ENCODE results near the gene SBF2.
"Not testable (repeated sequence)": the region's sequence is repeated elsewhere in the genome, so short reads cannot be mapped to it uniquely, and the experiment has no call there.

SBF2 gene

DNA sequence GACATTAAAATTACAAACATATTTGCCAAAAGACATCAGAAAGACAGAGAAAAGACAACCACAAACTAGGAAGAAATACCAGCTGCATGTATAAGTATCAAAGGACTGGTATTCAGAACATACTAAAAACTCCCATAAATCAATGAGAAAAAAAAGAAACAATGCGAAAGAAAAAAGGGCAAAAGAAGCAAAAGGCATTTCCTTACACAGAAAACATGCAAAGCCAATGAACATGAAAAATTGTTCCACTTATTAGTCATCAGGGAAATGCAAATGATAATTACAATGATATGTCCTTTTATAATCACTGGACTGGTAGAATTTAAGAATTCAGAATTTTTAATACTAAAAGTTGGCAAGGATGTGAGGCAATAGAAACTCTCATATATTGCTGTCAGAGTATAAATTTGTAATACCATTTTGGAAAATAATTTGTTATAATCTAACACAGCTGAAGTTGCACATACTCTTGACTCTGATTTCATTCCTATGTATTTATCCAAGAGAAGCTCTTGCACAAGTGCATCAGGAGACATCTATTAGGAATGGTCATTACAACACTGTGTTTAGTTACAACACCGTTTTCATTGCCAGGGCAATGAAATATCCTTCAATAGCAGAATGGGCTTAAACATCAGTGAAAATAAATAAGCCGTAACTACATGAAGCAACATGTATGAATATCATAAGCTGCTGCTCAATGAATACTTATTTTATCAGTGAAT is 350.5 kb downstream of the SBF2 start:
- DNase-seq: no peak

GRCh38 chr11:9941991-9942390 is 352.0 kb downstream of the SBF2 start:
- DNase-seq: no peak

- DNase-seq: not testable (repeated sequence)
These were observed 354.9 kb downstream of the SBF2 start for GRCh38 chr11:9939150-9939549.

- DNase-seq: no peak
These were observed 357.3 kb downstream of the SBF2 start for GRCh38 chr11:9936754-9937153.

- DNase-seq: not testable (repeated sequence)
These were observed 361.2 kb downstream of the SBF2 start for GRCh38 chr11:9932843-9933242.

DNA sequence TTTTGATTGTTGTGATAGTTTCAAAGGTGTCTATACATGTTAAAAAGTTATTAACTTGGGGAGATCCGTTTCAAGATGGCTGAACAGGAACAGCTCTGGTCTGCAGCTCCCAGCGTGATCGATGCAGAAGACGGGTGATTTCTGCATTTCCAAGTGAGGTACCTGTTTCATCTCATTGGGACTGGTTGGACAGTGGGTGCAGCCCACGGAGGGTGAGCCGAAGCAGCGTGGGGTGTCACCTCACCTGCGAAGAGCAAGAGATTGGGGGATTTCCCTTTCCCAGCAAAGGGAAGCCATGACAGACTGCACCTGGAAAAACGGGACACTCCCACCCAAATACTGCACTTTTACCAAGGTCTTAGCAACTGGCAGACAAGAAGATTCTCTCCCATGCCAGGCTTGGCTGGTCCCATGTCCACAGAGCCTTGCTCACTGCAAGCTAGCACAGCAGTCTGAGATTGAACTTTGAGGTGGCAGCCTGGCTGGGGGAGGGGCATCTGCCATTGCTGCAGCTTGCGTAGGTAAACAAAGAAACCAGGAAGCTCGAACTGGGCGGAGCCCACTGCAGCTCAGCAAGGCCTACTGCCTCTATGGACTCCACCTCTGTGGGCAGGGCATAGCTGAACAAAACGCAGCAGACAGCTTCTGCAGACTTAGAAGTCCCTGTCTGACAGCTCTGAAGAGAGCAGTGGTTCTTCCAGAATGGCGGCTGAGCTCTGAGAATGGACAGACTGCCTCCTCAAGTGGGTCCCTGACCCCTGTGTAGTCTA is 363.3 kb downstream of the SBF2 start:
- peak in 1 of 5 experiments; percentile 17 for DNase-seq

DNA sequence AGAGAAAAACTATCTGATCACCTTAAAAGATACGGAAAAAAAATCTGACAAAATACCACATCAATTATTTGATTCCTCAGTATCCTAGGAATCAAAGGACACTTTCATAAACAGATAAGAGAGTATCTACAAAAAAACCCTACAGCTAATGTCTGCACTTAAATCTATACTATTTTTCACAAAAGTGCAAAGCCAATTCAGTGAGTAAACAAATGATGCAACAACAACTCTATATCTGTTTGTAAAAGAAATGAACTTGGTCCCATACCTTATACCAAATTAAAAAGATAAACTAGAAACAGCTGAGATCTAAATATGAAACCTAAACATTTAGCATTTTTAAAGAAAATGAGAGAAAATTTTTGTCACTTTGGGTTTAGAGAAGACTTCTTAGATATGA is 366.3 kb downstream of the SBF2 start:
- DNase-seq: no peak

GRCh38 chr11:9923280-9923679 is 370.7 kb downstream of the SBF2 start:
- DNase-seq: peak in 1 of 5 experiments; percentile 46

DNA sequence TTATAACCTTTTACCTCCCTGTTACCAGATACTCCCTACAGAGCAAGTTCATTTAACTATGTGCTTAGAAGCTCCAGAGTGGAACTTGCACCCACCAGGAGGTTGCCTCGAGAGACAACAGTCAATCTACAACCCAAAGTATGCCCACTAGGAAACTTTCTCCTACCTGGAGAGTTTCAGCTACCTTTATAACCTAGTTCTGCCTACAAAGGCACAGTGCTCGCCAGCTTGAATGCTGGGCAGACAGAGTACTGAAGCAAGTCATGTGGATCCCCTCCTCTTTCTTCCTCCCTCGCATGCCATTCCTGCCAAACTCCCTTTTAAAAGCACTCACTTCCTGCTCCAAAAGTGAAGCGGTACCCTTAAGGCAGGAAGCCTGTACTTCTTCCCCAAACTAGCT is 371.2 kb downstream of the SBF2 start:
- no peak for DNase-seq

GRCh38 chr11:9916480-9916879 is 377.5 kb downstream of the SBF2 start:
- no peak for DNase-seq

DNA sequence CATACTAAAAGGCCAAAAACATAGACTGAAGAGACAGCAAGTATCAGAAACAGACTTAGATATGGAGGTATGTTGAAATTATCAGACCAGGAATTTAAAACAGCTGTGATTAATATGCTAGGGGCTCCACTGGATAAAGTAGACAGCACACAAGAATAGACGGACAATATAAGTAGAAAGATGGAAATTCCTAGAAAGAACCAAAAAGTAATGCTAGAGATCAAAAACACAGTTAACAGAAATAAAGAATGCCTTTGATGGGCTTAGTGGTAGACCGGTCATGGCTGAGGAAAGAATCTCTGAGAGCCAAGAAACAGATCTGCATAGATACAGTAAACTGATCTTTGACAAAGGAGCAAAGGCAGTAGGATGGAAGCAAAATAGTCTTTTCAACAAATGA is 380.0 kb downstream of the SBF2 start:
- DNase-seq: no peak

DNA sequence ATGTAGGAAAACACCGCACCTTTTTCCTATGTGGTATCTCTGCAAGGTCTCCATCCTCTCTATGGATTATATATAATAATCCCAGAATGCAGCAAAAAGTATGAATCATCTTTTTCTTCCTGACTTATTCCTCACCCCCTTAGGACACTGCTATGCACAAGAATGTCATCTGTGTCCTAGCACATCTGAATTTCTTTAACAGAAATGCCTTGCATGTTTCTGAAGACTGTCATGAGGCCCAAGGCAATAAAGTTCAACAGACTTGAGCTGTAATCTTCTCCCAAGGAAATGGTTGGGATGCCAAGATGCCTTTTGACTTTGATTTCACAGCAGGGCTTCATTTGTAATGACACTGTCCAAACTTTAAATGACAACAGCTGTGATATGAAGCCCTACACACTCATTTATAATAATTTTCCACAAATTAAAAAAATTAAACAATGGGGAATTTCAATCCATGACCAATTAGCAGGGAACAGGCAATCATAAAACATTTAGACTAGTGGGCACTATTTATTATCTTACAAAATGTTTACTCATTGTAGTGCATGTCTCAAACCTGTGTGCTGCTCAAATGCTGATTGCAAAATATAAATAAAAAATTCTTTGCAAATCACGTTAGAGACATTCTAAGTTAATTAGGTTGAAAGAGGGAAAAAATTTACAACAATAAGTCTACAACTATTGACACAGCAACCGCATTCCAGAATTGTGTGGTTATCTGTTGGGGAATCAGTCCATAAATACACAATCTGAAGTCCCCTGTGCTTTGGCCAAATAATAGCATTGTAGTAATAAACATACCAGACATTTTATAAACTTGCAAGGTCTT is 387.8 kb downstream of the SBF2 start:
- no peak for DNase-seq

DNA sequence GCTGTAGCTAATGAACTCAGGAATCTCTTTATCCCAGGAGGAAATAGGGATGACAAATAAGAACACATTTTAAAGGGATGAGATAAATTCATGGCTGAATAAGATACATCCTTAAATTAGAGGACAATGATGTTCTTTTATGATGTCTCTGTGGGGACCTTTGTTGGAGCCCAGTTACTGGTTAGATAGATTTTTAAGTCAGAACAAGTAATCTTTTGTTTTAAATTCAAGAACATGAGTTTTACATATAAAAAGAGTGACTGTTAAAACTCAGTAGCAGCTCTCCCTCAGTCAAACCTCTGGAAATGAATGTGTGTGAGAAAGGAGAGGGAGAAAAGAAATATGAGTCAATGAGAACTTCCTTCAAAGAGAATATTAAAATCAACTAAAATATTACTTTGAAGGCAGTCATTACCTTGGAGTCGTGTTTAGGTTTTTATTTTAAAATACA is 388.5 kb downstream of the SBF2 start:
- no peak for DNase-seq

- DNase-seq: no peak
These were observed 390.4 kb downstream of the SBF2 start for GRCh38 chr11:9903579-9903978.

- DNase-seq: no peak
These were observed 392.1 kb downstream of the SBF2 start for GRCh38 chr11:9901943-9902342.

DNA sequence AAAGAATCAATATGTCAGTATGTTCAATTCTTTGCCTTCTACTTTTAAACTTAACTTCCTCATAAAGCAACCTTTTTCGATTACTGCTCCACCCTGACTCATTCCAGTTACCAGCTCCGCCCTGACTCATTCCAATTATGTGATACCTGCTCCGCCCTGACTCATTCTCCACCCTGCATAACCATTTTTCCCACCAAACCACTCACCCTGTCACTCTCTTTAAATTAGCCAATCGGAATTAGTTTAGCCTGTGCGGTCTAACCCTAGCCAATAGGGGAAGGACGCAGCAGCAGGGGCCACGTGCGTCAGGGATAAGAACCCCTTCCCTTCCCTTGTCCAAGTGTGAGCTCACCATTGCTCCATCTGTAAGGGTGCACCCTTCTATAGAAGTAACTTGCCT is 393.8 kb downstream of the SBF2 start:
- DNase-seq: not testable (repeated sequence)

DNA sequence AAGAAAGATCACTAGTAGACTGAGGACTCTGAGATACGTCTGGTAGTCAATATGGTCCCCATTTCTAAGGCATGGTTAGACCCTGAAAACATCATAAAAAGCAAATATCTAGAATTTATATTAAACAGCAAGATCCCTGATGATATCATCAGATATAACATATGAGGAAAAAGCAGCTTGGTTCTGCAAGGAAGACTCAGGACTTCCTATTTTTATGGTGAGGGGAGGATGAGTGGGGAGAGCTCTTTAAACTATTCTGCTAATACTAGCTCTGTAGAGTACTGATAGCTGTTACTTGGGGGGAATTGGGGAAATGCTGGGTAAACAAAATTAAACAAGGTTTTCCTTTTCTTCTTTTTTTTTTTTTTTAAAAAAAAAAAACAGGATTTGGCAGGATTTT is 394.3 kb downstream of the SBF2 start:
- no peak for DNase-seq

DNA sequence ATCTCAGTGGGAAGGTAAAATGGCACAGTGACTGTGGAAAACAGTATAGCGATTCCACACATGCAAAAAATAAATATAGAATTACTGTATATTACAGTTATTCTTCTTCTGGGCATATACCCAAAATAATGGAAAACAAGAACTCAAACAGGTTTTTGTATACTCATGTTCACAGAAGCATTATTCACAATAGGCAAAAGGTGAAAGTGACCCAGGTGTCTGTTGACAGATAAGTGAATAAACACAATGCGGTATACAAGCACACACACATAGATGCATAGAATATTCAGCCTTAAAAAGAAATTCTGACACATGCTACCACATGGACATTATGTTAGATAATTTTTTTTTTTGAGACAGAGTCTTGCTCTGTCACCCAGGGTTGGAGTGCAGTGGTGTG is 397.1 kb downstream of the SBF2 start:
- no peak for DNase-seq

- peak in 1 of 5 experiments; percentile 28 for DNase-seq
These were observed 399.0 kb downstream of the SBF2 start for GRCh38 chr11:9895006-9895405.

- no peak for DNase-seq
These were observed 400.5 kb downstream of the SBF2 start for GRCh38 chr11:9893474-9893873.

DNA sequence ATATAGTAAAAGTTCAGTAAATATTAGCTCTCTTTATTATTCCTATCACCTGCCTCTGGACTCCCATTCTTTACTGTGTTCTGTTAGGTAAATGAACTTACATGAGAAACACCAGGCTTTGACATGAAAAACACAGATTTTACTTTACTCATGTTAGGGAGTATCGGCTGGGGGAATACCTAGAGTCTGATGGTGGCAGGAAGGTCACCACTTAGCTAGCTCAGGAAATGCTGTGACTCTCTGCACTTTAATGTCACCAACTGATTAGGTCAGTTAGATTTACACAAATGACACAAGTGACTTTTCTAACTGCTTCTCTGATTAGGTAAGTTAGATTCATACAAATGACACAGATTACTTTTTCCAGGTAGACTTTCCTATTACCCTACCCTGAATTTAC is 405.1 kb downstream of the SBF2 start:
- DNase-seq: no peak

GRCh38 chr11:9887472-9887871 is 406.5 kb downstream of the SBF2 start:
- DNase-seq: no peak

DNA sequence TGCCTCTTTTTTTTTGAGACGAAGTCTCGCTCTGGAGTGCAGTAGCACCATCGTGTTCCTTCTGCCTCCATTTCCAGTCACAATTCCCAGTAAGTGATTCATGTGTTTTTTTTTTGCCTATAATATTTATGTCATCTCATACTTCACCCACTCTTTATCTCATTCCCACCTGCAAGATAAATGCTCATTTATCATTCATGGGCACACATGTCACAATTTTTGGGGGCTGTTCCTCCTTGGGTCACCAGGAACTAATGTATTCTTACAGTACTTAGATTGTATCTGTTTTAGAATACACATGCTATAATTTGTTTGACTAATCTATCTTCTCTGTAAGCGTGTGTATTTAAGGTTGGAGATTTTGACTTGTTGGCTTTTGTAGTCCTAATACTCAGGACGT is 407.4 kb downstream of the SBF2 start:
- no peak for DNase-seq

Measured in T-helper 2 cell (primary cell).